GM19438 (cell line): ENCODE measurements around the gene DSCAM.
"Not testable (repeated sequence)": the region's sequence is repeated elsewhere in the genome, so short reads cannot be mapped to it uniquely, and the experiment has no call there.

Source experiments
- ATAC-seq: cut with Tn5 transposase; IDR thresholded peaks from one replicate; pipeline ENCODE4 v1.9.1; 2021; ENCODE audit warnings: low read depth; ENCODE audit not compliant: unreplicated experiment

Gene DSCAM

GRCh38 chr21:40339050-40339449 is 507.9 kb downstream of the DSCAM start:
- ATAC-seq: no peak

- ATAC-seq: no peak
Measured at GRCh38 chr21:40337981-40338380, 509.0 kb downstream of the DSCAM start.

DNA sequence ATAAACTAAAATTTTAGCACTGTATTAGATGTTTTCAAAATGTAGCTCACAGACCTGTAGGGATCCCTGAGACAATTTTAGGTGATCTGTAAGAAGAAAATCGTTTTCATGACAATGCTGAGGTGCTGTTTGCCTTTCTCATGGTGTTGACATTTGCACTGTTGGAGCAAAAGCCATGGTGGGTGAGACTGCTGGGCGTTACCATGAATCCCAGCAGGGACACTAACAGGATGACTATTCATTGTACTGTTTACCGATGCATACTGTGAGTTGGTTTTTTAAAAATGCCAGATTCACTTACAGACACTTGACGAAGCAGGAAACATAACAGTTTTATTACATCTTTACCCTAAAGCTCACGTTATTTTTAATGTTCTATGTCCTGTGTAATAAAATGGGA is 511.3 kb downstream of the DSCAM start:
- no peak for ATAC-seq

- ATAC-seq: no peak
Measured at GRCh38 chr21:40334159-40334558, 512.8 kb downstream of the DSCAM start.

DNA sequence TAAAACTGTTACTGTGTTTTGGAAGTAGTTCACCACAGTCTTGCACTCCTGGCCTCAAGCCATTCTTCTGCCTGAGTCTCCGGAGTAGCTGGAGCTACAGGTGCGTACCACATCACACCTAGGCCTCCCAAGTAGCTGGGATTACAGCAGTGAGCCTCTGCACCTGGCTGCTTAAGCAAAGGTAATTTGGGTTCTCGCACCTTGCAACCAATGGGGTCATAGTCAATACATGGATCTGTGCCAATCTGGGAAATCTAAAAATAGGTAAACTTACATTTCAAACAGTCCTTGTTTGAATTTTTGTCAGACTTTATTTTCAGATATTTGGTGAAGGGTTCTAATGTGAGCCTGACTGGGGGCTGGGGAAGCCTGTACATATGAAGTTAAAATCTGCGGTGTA is 513.2 kb downstream of the DSCAM start:
- ATAC-seq: no peak

- ATAC-seq: no peak
Measured at GRCh38 chr21:40331804-40332203, 515.2 kb downstream of the DSCAM start.

DNA sequence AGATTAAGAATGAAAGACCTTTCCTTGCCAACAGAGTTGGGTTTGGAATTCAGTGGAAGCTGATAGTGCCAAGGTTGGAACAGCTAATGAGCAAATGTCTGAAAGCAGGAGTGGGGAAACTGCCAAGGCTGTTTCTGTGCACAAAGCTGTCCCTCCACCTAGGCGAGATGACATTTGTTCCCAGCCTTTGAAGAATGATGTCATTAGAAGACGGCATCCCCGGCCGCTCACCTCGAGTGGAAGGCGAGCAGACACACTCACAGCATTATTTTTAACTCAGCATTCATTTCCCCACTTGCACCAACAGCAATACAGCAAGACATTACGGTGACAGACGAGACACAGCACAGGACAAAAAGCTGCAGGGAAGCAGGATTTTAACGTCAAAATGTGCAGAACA is 515.8 kb downstream of the DSCAM start:
- ATAC-seq: no peak

DNA sequence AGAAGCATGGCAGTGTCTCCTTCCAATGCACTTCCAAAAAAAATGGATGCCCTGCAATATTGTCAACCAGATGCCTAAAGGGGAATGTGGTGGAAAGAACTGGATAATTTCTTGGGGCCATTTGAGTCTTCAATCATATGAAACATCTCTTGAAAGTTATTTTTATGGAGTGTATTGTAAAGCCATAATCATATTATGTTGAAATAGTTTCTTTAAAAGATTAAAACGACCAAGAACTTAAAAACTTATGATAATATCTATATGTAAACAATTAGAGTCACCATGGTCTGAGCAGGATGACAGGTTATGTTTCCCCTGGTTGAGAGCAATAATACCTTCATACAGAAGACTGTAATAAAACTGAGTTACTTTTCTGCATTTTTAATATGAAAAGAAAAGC is 522.6 kb downstream of the DSCAM start:
- no peak for ATAC-seq

DNA sequence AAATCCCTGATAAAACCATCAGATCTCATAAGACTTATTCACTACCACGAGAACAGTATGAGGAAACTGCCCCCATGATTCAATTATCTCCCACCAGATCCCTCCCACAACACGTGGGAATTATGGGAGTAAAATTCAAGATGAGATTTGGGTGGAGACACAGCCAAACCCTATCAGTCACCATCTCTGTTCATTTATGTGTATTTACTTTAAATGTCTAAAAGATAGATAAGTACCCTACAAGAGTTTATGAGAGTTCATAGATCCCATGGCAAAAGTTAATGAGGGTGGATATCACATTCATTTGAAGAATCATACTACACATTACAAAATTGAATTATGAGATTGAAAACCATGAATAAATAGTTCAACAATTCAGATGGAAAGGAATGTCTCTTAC is 526.2 kb downstream of the DSCAM start:
- not testable (repeated sequence) for ATAC-seq

- ATAC-seq: no peak
Measured at GRCh38 chr21:40318371-40318770, 528.6 kb downstream of the DSCAM start.

GRCh38 chr21:40316104-40316503 is 530.9 kb downstream of the DSCAM start:
- ATAC-seq: no peak

GRCh38 chr21:40315626-40316025 is 531.3 kb downstream of the DSCAM start:
- no peak for ATAC-seq

DNA sequence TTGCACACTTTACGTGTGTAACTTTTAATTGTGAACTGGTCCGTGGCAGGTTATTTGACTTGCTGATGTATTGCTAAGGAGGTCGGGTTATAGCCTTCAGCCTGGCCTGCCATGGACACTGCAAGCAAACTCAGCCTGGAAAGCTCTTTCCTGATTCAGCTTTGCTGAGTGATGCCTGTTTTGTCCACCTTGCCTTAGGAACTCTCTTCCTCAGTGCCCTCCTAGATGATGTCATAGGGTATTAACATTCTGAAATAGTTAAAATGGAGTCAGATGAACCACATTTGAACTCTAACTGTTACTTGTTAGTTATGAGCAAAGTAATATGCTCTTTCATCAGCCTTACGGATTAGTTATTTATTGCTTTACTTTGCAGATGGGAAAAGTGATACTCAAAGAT is 533.7 kb downstream of the DSCAM start:
- no peak for ATAC-seq

DNA sequence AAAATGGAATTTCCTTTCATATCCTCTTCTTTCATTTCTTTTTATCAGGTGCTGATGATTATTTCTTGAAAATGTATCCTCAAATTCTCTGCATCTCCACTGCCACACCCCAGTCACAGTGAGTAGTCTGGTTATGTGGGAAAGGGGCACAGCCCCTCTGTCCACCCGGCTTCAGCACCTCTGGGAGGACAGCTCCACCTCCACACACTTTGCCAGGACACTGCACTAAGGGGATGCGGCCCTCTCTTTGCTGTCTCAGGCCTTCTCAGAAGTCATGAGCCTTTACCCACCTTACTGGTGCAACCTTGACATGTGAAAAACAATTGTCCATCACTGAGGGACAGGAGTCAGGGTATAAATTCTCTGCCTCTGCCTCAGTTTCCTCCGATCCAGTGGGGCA is 546.7 kb downstream of the DSCAM start:
- no peak for ATAC-seq

DNA sequence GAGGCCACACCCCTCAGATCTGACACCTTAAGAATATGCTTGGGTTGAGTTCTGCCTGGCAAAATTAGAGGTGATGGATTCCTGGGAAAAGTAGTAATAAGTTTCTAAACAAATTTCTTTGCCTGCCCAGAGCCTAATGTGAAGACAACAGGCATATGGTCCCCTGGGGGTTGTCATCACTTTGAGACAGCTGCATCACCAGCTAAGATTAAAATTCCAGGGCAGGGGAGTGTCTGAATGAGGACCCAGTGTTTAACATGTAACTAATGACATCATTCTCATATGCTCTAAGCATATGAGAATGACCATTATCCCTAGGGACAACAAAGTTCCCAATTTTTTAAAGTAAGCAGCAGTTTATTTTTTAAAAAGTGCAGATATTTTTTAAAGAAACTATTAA is 547.5 kb downstream of the DSCAM start:
- ATAC-seq: no peak

- ATAC-seq: no peak
Measured at GRCh38 chr21:40294345-40294744, 552.6 kb downstream of the DSCAM start.

- ATAC-seq: no peak
Measured at GRCh38 chr21:40291560-40291959, 555.4 kb downstream of the DSCAM start.

- no peak for ATAC-seq
Measured at GRCh38 chr21:40284409-40284808, 562.5 kb downstream of the DSCAM start.

- ATAC-seq: no peak
Measured at GRCh38 chr21:40282912-40283886, 563.8 kb downstream of the DSCAM start.

GRCh38 chr21:40278345-40278744 is 568.6 kb downstream of the DSCAM start:
- no peak for ATAC-seq

DNA sequence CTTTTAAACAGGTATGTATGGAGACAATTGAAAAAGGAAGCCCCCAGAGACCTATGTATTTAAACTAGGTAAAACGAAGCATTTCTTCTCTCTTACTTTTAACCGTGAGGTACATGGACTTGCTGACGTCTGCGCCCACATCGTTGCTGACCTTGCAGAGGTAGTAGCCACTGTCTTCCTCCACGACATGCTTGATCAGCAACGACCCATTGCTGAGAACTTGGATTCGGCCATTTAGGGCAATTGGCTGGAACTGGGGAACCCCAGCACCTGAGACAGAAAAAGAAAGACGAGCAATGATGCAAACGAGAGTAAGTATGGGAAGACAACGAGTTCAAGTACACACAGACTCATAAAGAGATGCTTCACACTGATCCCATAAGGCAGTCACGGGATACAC is 571.0 kb downstream of the DSCAM start:
- no peak for ATAC-seq

DNA sequence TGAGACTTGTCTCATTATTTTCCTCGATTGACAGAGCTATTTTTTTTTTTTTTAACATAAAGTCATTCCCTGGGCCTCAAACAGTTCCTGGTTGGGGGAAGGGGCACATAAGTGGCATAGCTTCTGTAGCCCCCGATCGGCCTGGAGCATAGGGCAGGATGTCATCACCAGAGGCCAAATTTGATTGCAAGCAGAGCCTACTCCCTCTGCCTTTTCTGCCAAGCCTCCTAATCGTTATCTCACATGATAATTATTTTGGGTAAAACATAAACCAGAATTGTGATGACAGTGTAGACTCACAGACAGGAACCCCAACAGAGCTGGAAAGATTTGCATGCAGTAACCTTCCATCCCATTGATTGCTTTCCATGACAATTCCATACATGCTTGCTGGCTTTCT is 574.9 kb downstream of the DSCAM start:
- ATAC-seq: no peak
